Lower lobe of right lung (tissue), 2 donors: ENCODE data around the gene TTC7B. TPM values are rescaled to one million over a fixed set of nuclear protein-coding genes. Genes with fewer than 3 reads are reported as not detected.

Experiments used
- ATAC-seq, 2 donors: fragments of 200-7000 bp; cut with Tn5 transposase; one replicate each; pipeline ENCODE4 v1.9.1; 2020 to 2022; ENCODE audit warnings: mild to moderate bottlenecking in 2 of 2, moderate library complexity in 2 of 2
- DNase-seq: peaks from one replicate; pipeline ENCODE4 v3.0.0-alpha.2; 2020
- H3K27ac ChIP-seq: fragments of 200-600 bp; one replicate; pipeline ENCODE4 v1.8.0; 2022
- H3K27me3 ChIP-seq: fragments of 200-600 bp; one replicate; pipeline ENCODE4 v1.8.0; 2022; ENCODE audit warnings: low read depth
- H3K36me3 ChIP-seq: fragments of 200-600 bp; one replicate; pipeline ENCODE4 v1.8.0; 2022; ENCODE audit warnings: mild to moderate bottlenecking
- H3K4me1 ChIP-seq: fragments of 200-600 bp; one replicate; pipeline ENCODE4 v1.8.0; 2022
- H3K4me3 ChIP-seq: fragments of 200-600 bp; one replicate; pipeline ENCODE4 v1.8.0; 2022; ENCODE audit warnings: mild to moderate bottlenecking
- H3K9me3 ChIP-seq: fragments of 200-600 bp; one replicate; pipeline ENCODE4 v1.8.0; 2022
- CTCF ChIP-seq: fragments of 200-600 bp; IDR thresholded peaks from one replicate; pipeline ENCODE4 v1.8.0; 2022; ENCODE audit warnings: antibody characterized with exemption, mild to moderate bottlenecking
- intact Hi-C: fragments of 100-400 bp; cut with DNase I; formaldehyde crosslinking; loops from one replicate; pipeline ENCODE4 v1.11.0; 2022
- total RNA-seq: library from RNA; stranded (reverse); fragmentation: NEBNext Ultra II Directional; extraction: Animal tissue kit (Norgen Biotek cat#: 25700); gene quantifications from one replicate; pipeline ENCODE4 v1.2.1, GENCODE V29; 2021
- donor health status: DM: no; HTN: yes; CAD: no; lungs with severe emphysema.

The TTC7B gene
- total RNA-seq, 1 donor from 2014 or later: 54.1 TPM

DNA sequence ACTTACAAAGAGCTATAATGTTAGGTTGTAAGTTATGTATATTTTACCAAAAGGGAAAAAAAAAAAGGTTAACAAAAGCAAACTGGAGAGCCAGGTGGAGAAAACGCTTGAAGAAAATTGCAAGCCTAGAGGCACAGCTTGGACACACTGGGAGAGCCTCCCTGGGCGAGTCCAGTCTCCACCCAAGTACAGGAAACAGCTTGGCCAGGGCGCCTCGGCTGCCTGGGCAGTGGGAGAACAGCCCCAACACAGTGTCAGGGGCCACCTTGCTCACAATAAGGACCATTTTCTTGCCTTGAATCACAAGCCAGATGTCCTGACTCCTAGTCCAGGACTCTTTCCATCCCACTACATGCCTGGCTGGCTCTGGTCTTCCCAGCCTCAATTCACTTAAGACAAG, 33.3 kb downstream of the TTC7B start:
- no peak for TF ChIP-seq CTCF
- Histone ChIP-seq H3K36me3 (peaks cover 10% of the 10 kb centered on the region), H3K9me3 (no peaks in the 10 kb centered on the region), H3K27me3 (no peaks in the 10 kb centered on the region), H3K4me1 (no peaks in the 10 kb centered on the region), H3K27ac (no peak overlapping the region), H3K4me3 (no peak overlapping the region)
- ATAC-seq: no peak
- no peak for DNase-seq
- intact Hi-C loops: no loop called here

GRCh38 chr14:90781876-90782275, 34.4 kb downstream of the TTC7B start:
- TF ChIP-seq CTCF: no peak
- H3K4me1 ChIP-seq: no peaks in the 10 kb centered on the region
- H3K4me3 ChIP-seq: no peak overlapping the region
- H3K9me3 ChIP-seq: no peaks in the 10 kb centered on the region
- H3K27me3 ChIP-seq: no peaks in the 10 kb centered on the region
- H3K27ac ChIP-seq: no peak overlapping the region
- H3K36me3 ChIP-seq: peaks cover 10% of the 10 kb centered on the region
- intact Hi-C loops: no loop called here
- DNase-seq (no peak), ATAC-seq (no peak)

DNA sequence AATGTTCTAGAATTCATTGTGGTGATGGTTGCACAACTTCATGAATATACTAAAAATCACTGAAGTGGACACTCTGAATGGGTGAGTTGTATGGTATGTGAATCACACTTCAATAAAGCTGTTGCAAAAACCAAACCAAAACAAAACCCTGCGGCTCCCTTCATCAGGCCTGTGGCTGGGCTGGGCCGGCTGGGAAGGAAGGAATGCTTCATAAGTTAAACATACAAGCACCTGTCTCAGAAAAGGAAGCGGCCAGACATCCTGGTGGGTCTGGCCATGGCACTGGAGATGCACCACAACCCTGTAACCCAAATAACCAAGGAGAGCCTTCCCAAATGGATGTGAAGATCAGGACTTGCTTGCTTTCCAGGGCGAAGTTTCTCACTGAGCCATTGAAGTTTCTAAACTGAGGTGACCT, 34.9 kb downstream of the TTC7B start:
- no peak for DNase-seq
- TF ChIP-seq CTCF: no peak
- ATAC-seq: no peak
- Histone ChIP-seq H3K36me3 (peaks cover 10% of the 10 kb centered on the region), H3K27me3 (no peaks in the 10 kb centered on the region), H3K27ac (no peak overlapping the region), H3K4me3 (no peak overlapping the region), H3K9me3 (no peaks in the 10 kb centered on the region), H3K4me1 (no peaks in the 10 kb centered on the region)
- intact Hi-C loops: no loop called here

DNA sequence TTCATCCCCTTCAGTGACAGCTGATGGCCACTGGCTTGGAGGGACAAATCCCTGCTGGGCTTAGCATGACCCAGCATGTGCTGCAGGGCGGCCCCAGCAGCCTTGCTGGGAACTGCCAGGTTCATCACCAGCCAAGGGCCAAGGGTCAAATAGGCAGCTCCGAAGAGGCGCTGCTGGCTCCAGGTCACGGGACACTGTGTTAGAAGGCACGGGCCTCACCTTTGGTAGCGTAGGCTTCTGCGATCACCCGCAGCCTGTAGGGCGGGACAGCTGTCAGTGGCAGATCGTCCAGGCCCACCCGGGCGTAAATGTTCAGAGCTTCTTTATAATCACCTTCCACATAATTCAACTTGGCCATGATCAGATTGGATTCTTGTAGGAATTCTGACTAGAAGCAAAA, 35.7 kb downstream of the TTC7B start:
- Histone ChIP-seq H3K27ac (no peak overlapping the region), H3K9me3 (no peaks in the 10 kb centered on the region), H3K36me3 (peaks cover 9% of the 10 kb centered on the region), H3K4me1 (no peaks in the 10 kb centered on the region), H3K4me3 (no peak overlapping the region), H3K27me3 (no peaks in the 10 kb centered on the region)
- no peak for DNase-seq
- TF ChIP-seq CTCF: no peak
- intact Hi-C loops: no loop called here
- no peak for ATAC-seq

DNA sequence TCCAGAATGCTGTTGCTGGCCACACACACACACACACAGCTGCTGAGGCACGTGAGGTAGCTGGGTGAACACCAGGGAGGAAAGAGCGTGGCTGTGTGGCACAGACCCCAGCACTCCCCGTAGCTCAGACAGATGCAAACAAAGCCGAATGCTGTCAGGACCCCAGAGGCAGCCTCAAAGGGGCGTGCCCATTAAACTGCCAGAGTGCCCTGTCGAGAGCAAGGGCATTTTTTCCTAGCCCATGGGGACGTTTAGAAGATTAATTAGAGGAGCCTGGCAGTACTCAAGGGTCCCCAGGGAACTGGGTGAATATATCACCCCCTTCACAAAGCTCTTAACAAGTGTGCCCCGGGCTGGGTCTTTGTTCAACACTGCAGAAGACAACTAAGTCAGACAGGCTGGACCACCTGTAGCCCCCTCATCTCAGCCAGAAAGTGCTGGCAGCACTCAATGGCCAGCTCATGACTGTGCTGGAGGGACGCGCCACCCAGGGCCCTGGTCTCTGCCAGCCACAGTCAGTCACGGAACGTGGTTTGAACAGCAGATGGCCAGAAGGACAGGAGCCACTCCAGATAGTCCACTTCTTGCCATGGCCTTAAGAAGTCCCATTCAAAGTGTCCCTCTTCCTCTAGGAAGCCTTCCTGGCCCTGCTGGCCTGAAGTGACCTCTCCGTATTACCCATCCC, 37.5 kb downstream of the TTC7B start:
- ATAC-seq (no peak), DNase-seq (no peak)
- no peak for TF ChIP-seq CTCF
- no peaks in the 10 kb centered on the region for H3K27me3 ChIP-seq
- H3K27ac ChIP-seq: no peak overlapping the region
- intact Hi-C loops: no loop called here
- no peaks in the 10 kb centered on the region for H3K9me3 ChIP-seq
- peaks cover 3% of the 10 kb centered on the region for H3K36me3 ChIP-seq
- H3K4me1 ChIP-seq: no peaks in the 10 kb centered on the region
- H3K4me3 ChIP-seq: no peak overlapping the region
